Osteoblast (primary cell): ENCODE data around the gene PLXDC2. TPM values are rescaled to one million over a fixed set of nuclear protein-coding genes. Genes with fewer than 3 reads are reported as not detected.

ENCODE experiments used
- DNase-seq: peaks from one replicate; pipeline ENCODE4 v3.0.0; 2011; ENCODE audit warnings: low spot score, mixed read lengths; ENCODE audit not compliant: insufficient read length; ENCODE audit errors: missing footprints
- H2AFZ ChIP-seq: 2 replicates; pipeline ENCODE4 v1.6.0; 2011; ENCODE audit warnings: mild to moderate bottlenecking, low read length
- H3K27ac ChIP-seq: 2 replicates; pipeline ENCODE4 v1.5.1; 2011; ENCODE audit warnings: mild to moderate bottlenecking, low read depth, low read length, moderate library complexity
- H3K27me3 ChIP-seq: 2 replicates; pipeline ENCODE4 v1.6.0; 2012; ENCODE audit warnings: mild to moderate bottlenecking, control low read depth, inconsistent platforms, low read length, moderate library complexity; ENCODE audit not compliant: insufficient read depth
- H3K36me3 ChIP-seq: 2 replicates; pipeline ENCODE4 v1.5.1; 2011; ENCODE audit warnings: mild to moderate bottlenecking, low read length, control low read depth, moderate library complexity; ENCODE audit not compliant: insufficient read depth
- H3K4me1 ChIP-seq: 2 replicates; pipeline ENCODE4 v1.5.1; 2011; ENCODE audit warnings: mild to moderate bottlenecking, low read length, control low read depth, moderate library complexity; ENCODE audit not compliant: insufficient read depth
- H3K4me2 ChIP-seq: 2 replicates; pipeline ENCODE4 v1.6.0; 2011; ENCODE audit warnings: mild to moderate bottlenecking, low read length; ENCODE audit not compliant: insufficient read depth
- H3K4me3 ChIP-seq: fragments of 200-600 bp; sonication (generic); 3 replicates; pipeline ENCODE4 v1.5.1; 2012; ENCODE audit warnings: mild to moderate bottlenecking, low read length, inconsistent platforms; ENCODE audit not compliant: insufficient read depth
- H3K79me2 ChIP-seq: 2 replicates; pipeline ENCODE4 v1.6.0; 2012; ENCODE audit warnings: mild to moderate bottlenecking, low read length, control low read depth, inconsistent platforms; ENCODE audit not compliant: insufficient read depth
- H3K9me3 ChIP-seq: 2 replicates; pipeline ENCODE4 v1.5.1; 2011; ENCODE audit warnings: low read depth, low read length, control low read depth
- H4K20me1 ChIP-seq: 2 replicates; pipeline ENCODE4 v1.6.0; 2012; ENCODE audit warnings: mild to moderate bottlenecking, low read length, control low read depth; ENCODE audit not compliant: insufficient read depth
- total RNA-seq: library from RNA; depleted of rRNA; stranded (reverse); fragments of >200 nt; gene quantifications from 2 replicates; pipeline ENCODE4 v1.2.3, GENCODE V29; 2012
- TF ChIP-seq, protein P1 (sequence below): IDR thresholded peaks from 2 replicates; pipeline ENCODE4 v1.5.1; 2011; ENCODE audit warnings: mild to moderate bottlenecking, low read depth, low read length, moderate library complexity; ENCODE audit errors: extremely low read depth

PLXDC2 gene
- total RNA-seq, 1 donor, result 63.3 TPM

DNA sequence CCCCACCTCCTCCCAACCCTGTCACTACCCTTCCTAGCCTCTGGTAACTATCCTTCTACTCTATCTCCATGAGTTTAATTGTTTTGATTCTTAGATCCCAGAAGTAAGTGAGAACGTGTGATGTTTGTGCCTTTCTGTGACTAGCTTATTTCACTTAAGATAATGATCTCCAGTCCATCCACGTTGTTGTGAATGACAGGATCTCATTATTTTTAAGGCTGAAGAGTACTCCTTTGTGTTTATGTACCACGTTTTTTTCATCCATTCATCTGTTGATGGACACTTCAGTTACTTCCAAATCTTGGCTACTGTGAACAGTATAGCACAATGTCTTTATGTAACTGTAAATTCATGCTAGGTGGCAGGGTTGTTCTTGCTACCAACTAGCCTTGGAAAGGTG is 461.6 kb downstream of the PLXDC2 start:
- Histone ChIP-seq H3K4me1 (no peaks in the 10 kb centered on the region), H3K4me2 (no peak overlapping the region), H3K27ac (no peak overlapping the region), H3K36me3 (no peaks in the 10 kb centered on the region), H3K4me3 (no peak overlapping the region), H4K20me1 (no peaks in the 10 kb centered on the region), H3K79me2 (no peaks in the 10 kb centered on the region), H3K9me3 (no peaks in the 10 kb centered on the region), H3K27me3 (no peaks in the 10 kb centered on the region), H2AFZ (no peak overlapping the region)
- TF ChIP-seq, protein P1, sequence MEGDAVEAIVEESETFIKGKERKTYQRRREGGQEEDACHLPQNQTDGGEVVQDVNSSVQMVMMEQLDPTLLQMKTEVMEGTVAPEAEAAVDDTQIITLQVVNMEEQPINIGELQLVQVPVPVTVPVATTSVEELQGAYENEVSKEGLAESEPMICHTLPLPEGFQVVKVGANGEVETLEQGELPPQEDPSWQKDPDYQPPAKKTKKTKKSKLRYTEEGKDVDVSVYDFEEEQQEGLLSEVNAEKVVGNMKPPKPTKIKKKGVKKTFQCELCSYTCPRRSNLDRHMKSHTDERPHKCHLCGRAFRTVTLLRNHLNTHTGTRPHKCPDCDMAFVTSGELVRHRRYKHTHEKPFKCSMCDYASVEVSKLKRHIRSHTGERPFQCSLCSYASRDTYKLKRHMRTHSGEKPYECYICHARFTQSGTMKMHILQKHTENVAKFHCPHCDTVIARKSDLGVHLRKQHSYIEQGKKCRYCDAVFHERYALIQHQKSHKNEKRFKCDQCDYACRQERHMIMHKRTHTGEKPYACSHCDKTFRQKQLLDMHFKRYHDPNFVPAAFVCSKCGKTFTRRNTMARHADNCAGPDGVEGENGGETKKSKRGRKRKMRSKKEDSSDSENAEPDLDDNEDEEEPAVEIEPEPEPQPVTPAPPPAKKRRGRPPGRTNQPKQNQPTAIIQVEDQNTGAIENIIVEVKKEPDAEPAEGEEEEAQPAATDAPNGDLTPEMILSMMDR, result no peak
- no peak for DNase-seq

DNA sequence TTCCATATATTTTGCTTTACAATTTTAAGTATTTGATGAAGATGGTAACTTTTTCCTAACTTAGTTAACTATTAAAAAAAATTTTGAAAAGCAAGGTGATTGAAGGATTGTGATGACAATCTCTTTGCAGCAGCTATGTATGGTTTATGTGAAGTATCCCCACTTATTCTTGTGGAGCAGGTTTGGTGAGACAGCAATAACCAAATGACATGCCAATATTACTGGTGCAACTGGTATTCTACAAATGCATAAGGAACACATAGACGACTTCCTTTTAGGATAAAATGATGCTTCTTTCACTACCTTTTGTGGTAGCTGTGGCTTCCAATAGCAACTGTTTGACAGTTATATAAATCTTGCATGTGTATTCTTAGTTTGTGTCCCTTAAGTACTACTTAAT is 465.3 kb downstream of the PLXDC2 start:
- no peak overlapping the region for H2AFZ ChIP-seq
- H3K36me3 ChIP-seq, result no peaks in the 10 kb centered on the region
- no peak for DNase-seq
- H3K79me2 ChIP-seq, result no peaks in the 10 kb centered on the region
- TF ChIP-seq, protein P1, result no peak
- H3K27ac ChIP-seq, result no peak overlapping the region
- H3K4me1 ChIP-seq, result no peaks in the 10 kb centered on the region
- H3K27me3 ChIP-seq, result no peaks in the 10 kb centered on the region
- no peak overlapping the region for H3K4me3 ChIP-seq
- H4K20me1 ChIP-seq, result no peaks in the 10 kb centered on the region
- no peaks in the 10 kb centered on the region for H3K9me3 ChIP-seq
- no peak overlapping the region for H3K4me2 ChIP-seq

DNA sequence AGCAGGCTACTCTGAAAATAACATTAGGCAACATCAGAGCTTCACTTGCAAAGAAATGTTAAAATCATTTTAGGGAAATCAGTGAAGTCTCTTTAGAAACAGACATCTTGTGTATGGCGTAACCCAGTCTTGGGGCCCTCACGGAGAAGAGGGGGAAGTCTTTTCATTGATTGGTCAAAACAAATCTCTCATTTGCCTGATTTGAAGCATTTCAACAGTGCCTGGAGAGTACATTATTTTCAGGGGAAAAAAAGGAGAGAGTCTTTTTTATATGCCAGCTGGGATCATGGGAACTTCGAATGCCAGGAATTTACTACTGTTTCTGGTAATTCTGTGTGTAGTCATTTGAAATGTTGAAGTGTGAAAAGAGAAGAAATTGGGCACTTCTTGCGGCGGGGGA is 471.4 kb downstream of the PLXDC2 start:
- H3K4me1 ChIP-seq, result no peaks in the 10 kb centered on the region
- no peaks in the 10 kb centered on the region for H3K36me3 ChIP-seq
- no peak overlapping the region for H3K4me3 ChIP-seq
- TF ChIP-seq, protein P1, result no peak
- H3K4me2 ChIP-seq, result no peak overlapping the region
- no peaks in the 10 kb centered on the region for H3K27me3 ChIP-seq
- no peaks in the 10 kb centered on the region for H3K79me2 ChIP-seq
- no peak overlapping the region for H2AFZ ChIP-seq
- H4K20me1 ChIP-seq, result no peaks in the 10 kb centered on the region
- H3K9me3 ChIP-seq, result no peaks in the 10 kb centered on the region
- no peak for DNase-seq
- no peak overlapping the region for H3K27ac ChIP-seq

DNA sequence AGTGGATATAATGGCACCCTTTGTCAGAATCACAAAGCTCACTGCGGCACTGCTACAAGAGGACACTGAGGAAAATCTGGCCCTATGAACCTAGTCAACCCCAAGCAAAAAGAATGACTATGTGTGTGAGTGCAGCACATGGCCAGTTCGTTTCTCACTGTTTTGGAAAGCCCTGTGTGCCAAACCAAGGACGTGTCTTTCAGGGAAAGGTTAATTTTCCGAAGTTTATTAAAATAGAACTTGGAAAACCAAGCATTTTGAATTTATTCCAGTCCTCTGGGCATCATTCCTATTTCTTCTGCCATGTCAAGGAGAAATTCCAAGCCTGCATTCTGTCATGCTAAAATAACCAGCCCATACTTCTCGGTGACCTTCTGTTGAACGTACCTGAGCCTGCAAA is 471.8 kb downstream of the PLXDC2 start:
- Histone ChIP-seq H3K4me3 (no peak overlapping the region), H2AFZ (no peak overlapping the region), H3K4me2 (no peak overlapping the region), H3K4me1 (no peaks in the 10 kb centered on the region), H4K20me1 (no peaks in the 10 kb centered on the region), H3K9me3 (no peaks in the 10 kb centered on the region), H3K27ac (no peak overlapping the region), H3K36me3 (no peaks in the 10 kb centered on the region), H3K27me3 (no peaks in the 10 kb centered on the region), H3K79me2 (no peaks in the 10 kb centered on the region)
- DNase-seq, result no peak
- TF ChIP-seq, protein P1, result no peak
